Measurements from ENCODE around the gene ABCF3. TPM values are rescaled to one million over a fixed set of nuclear protein-coding genes. Genes with fewer than 3 reads are reported as not detected.

The ABCF3 gene
- polyA plus RNA-seq, 1 donor (not counting 4 experiments of a cell fraction or from before 2014, with no cell fraction given), result 39.2 TPM

DNA sequence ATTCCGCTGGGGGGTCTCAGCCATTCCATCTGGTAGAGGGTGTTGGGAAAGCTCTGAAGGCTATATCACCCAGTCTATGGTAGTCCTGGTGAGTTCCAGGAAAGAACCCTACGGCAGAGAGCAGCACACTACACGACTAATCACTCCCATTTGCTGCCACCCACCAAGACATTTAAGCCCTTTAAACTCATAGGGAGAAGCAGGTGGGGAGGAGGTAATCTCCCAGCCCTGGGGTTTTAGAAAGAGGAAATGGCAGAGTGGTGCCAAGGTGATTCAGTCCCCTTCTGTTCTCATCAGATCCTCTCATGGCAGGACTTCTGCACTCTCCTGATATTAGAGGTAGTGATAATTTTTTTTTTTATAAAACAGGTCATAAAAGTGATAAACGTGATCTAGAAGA is 32.8 kb downstream of the ABCF3 start:
- no peak for FAIRE-seq
- no peak overlapping the region for H3K27ac ChIP-seq (ENCODE audit: control insufficient read depth, insufficient read depth, low read length)
- TF ChIP-seq, protein P1, sequence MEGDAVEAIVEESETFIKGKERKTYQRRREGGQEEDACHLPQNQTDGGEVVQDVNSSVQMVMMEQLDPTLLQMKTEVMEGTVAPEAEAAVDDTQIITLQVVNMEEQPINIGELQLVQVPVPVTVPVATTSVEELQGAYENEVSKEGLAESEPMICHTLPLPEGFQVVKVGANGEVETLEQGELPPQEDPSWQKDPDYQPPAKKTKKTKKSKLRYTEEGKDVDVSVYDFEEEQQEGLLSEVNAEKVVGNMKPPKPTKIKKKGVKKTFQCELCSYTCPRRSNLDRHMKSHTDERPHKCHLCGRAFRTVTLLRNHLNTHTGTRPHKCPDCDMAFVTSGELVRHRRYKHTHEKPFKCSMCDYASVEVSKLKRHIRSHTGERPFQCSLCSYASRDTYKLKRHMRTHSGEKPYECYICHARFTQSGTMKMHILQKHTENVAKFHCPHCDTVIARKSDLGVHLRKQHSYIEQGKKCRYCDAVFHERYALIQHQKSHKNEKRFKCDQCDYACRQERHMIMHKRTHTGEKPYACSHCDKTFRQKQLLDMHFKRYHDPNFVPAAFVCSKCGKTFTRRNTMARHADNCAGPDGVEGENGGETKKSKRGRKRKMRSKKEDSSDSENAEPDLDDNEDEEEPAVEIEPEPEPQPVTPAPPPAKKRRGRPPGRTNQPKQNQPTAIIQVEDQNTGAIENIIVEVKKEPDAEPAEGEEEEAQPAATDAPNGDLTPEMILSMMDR (optimal IDR thresholded peaks at IDR 0.05 in 1 of 3, IDR thresholded peaks at IDR 0.05 in 1 of 3, conservative IDR thresholded peaks at IDR 0.05 in 1 of 3; ENCODE audit: extremely low read depth in 1 of 3, insufficient read depth in 2 of 3, low read length in 3 of 3), result no peak
- TF ChIP-seq EZH2 (IDR thresholded peaks at IDR 0.05; ENCODE audit: low read length), result no peak

GRCh38 chr3:184222521-184222920 is 36.5 kb downstream of the ABCF3 start:
- no peaks in the 10 kb centered on the region for H3K79me2 ChIP-seq (ENCODE audit: control insufficient read depth, insufficient read depth, low read length)
- H3K9ac ChIP-seq (ENCODE audit: control insufficient read depth, extremely low read depth, insufficient read depth, low read length), result no peak overlapping the region
- no peak overlapping the region for H3K27ac ChIP-seq (ENCODE audit: control insufficient read depth, insufficient read depth, low read length)
- DNase-seq (ENCODE audit: low read depth, low spot score) (no peak), FAIRE-seq (no peak)
- no peaks in the 10 kb centered on the region for H3K9me3 ChIP-seq (ENCODE audit: control insufficient read depth, low read depth, low read length)
- H3K4me2 ChIP-seq (ENCODE audit: control insufficient read depth, extremely low read depth, insufficient read depth, low read depth, low read length), result no peak overlapping the region
- H4K20me1 ChIP-seq (ENCODE audit: control insufficient read depth, extremely low read depth, insufficient read depth, low read length), result no peaks in the 10 kb centered on the region
- no peaks in the 10 kb centered on the region for H3K4me1 ChIP-seq (ENCODE audit: control insufficient read depth, extremely low read depth, insufficient read depth, low read length)
- peaks cover 5% of the 10 kb centered on the region for H3K27me3 ChIP-seq (ENCODE audit: control insufficient read depth, extremely low read depth, insufficient read depth, low read length)
- no peaks in the 10 kb centered on the region for H3K36me3 ChIP-seq (ENCODE audit: control insufficient read depth in 2 of 2, extremely low read depth in 1 of 2, insufficient read depth in 2 of 2, low read length in 2 of 2)
- dilution Hi-C loops (cut with MboI; ENCODE audit: extremely low pct_ligation_motif_present, low sequenced_read_pairs), result no loop called here
- no peaks in the 10 kb centered on the region for H3K9me1 ChIP-seq (ENCODE audit: control insufficient read depth, extremely low read depth, insufficient read depth, low read length)
- no peak overlapping the region for H2AFZ ChIP-seq (ENCODE audit: control insufficient read depth, low read length)
- no peak for TF ChIP-seq EZH2 (IDR thresholded peaks at IDR 0.05; ENCODE audit: low read length)
- TF ChIP-seq, protein P1 (optimal IDR thresholded peaks at IDR 0.05 in 1 of 3, IDR thresholded peaks at IDR 0.05 in 1 of 3, conservative IDR thresholded peaks at IDR 0.05 in 1 of 3; ENCODE audit: extremely low read depth in 1 of 3, insufficient read depth in 2 of 3, low read length in 3 of 3), result no peak
- H3K4me3 ChIP-seq (ENCODE audit: control insufficient read depth in 2 of 3, extremely low read depth in 1 of 3, insufficient read depth in 2 of 3, low read depth in 1 of 3, low read length in 3 of 3), result no peak overlapping the region

More for the DNA sequence above, 32.8 kb downstream of the ABCF3 start:
- Histone ChIP-seq H3K9me1 (ENCODE audit: control insufficient read depth, extremely low read depth, insufficient read depth, low read length) (no peaks in the 10 kb centered on the region), H3K27me3 (ENCODE audit: control insufficient read depth, extremely low read depth, insufficient read depth, low read length) (no peaks in the 10 kb centered on the region), H3K36me3 (ENCODE audit: control insufficient read depth in 2 of 2, extremely low read depth in 1 of 2, insufficient read depth in 2 of 2, low read length in 2 of 2) (no peaks in the 10 kb centered on the region), H4K20me1 (ENCODE audit: control insufficient read depth, extremely low read depth, insufficient read depth, low read length) (no peaks in the 10 kb centered on the region), H3K79me2 (ENCODE audit: control insufficient read depth, insufficient read depth, low read length) (no peaks in the 10 kb centered on the region), H3K9ac (ENCODE audit: control insufficient read depth, extremely low read depth, insufficient read depth, low read length) (no peak overlapping the region), H3K9me3 (ENCODE audit: control insufficient read depth, low read depth, low read length) (no peaks in the 10 kb centered on the region), H3K4me1 (ENCODE audit: control insufficient read depth, extremely low read depth, insufficient read depth, low read length) (no peaks in the 10 kb centered on the region), H3K4me2 (ENCODE audit: control insufficient read depth, extremely low read depth, insufficient read depth, low read depth, low read length) (no peak overlapping the region), H3K4me3 (ENCODE audit: control insufficient read depth in 2 of 3, extremely low read depth in 1 of 3, insufficient read depth in 2 of 3, low read depth in 1 of 3, low read length in 3 of 3) (no peak overlapping the region), H2AFZ (ENCODE audit: control insufficient read depth, low read length) (no peak overlapping the region)
- dilution Hi-C loops (cut with MboI; ENCODE audit: extremely low pct_ligation_motif_present, low sequenced_read_pairs), result no loop called here
- DNase-seq (ENCODE audit: low read depth, low spot score), result no peak
